ENCODE measurements around the gene NDUFB11. TPM values are rescaled to one million over a fixed set of nuclear protein-coding genes. Genes with fewer than 3 reads are reported as not detected.
A peak's percentile ranks its signal among the peaks of the same experiment; 100 is the strongest.

NDUFB11 gene
- total and polyA plus RNA-seq, 4 experiments from 2014 or later, result 53.2 to 180 (median 115) TPM

DNA sequence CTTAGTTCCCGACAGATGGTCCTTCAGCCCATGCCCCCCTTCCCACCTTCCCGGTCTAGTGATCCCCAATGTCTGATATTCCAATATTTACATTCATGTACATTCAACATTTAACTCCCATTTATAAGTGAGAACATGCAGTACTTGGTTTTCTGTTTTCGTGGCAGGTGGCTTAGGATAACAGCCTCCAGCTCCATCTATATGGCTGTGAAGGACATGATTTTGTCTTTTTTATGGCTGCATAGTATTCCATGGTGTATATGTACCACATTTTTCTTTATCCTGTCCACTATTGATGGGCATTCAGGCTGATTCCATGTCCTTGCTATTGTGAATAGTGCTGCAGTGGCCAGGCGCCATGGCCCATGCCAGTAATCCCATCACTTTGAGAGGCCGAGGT is 14.3 kb upstream of the NDUFB11 start:
- CTCF ChIA-PET (ENCODE audit: partially characterized antibody), result interaction anchor here (0.9 kb wide), 1 partner anchor 14 kb away, joined by 3 read pairs; the partner anchor contains the start of genes NDUFB11 and RBM10
- intact Hi-C loops (cut with micrococcal nuclease), result no loop called here

DNA sequence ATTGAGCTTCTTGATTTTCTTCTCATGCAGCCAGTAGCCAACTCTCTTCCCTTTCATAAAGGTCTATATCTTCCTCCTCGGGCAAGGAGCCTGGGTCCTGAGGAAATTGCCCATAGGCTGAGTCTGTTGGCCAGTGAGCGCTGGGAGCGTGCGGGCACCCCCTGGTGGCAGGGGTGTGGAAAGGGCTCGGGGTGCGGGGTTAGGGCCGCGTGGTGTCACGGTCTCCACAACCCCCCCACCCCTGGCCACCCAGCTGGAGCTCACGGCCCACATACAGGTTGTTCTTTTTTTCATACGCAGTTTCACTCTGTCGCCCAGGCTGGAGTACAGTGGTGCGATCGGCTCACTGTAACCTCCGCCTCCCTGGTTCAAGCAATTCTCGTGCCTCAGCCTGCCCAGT is 13.6 kb upstream of the NDUFB11 start:
- Histone ChIP-seq H3K4me3 (ENCODE audit: low read length in 2 of 2) (no peak overlapping the region), H3K36me3 (ENCODE audit: insufficient read depth, low read length) (no peaks in the 10 kb centered on the region), H3K4me1 (ENCODE audit: insufficient read depth, low read length) (no peaks in the 10 kb centered on the region), H3K27ac (ENCODE audit: low read depth, low read length) (no peak overlapping the region), H3K27me3 (ENCODE audit: insufficient read depth, low read length) (no peaks in the 10 kb centered on the region), H3K9me3 (ENCODE audit: control insufficient read depth in 1 of 2, low read length in 2 of 2) (no peaks in the 10 kb centered on the region)
- Mint-ChIP-seq H3K36me3 (peaks cover 0 to 13% of the 10 kb centered on the region in 2 donors), H3K27me3 (no peaks in the 10 kb centered on the region), H3K4me3 (no peak overlapping the region), H3K27ac (peak overlapping the region in 2 of 7 donors; percentile 41 to 43), H3K4me1 (peaks cover 0 to 9% (median 7%) of the 10 kb centered on the region in 4 donors), H3K9me3 (peaks cover 0 to 2% (median 0%) of the 10 kb centered on the region in 8 donors)
- ChIA-PET CTCF (ENCODE audit: partially characterized antibody) (interaction anchor here (0.9 kb wide), 1 partner anchor 13 kb away, joined by 3 read pairs; the partner anchor contains the start of genes NDUFB11 and RBM10), POLR2A (ENCODE audit: partially characterized antibody) (no interaction called here)
- DNase-seq, result no peak
- intact Hi-C loops (cut with micrococcal nuclease), result no loop called here

More for the DNA sequence above, 14.3 kb upstream of the NDUFB11 start:
- Mint-ChIP-seq H3K9me3 (no peaks in the 10 kb centered on the region), H3K36me3 (peaks cover 0 to 13% of the 10 kb centered on the region in 2 donors), H3K27me3 (no peaks in the 10 kb centered on the region), H3K4me3 (no peak overlapping the region), H3K27ac (no peak overlapping the region), H3K4me1 (peaks cover 0 to 9% (median 7%) of the 10 kb centered on the region in 4 donors)
- no peak overlapping the region for H3K4me3 ChIP-seq (ENCODE audit: low read length in 2 of 2)
- DNase-seq, result no peak
- H3K36me3 ChIP-seq (ENCODE audit: insufficient read depth, low read length), result no peaks in the 10 kb centered on the region
- H3K27ac ChIP-seq (ENCODE audit: low read depth, low read length), result no peak overlapping the region
- POLR2A ChIA-PET (ENCODE audit: partially characterized antibody), result no interaction called here
- no peaks in the 10 kb centered on the region for H3K27me3 ChIP-seq (ENCODE audit: insufficient read depth, low read length)
- no peaks in the 10 kb centered on the region for H3K9me3 ChIP-seq (ENCODE audit: control insufficient read depth in 1 of 2, low read length in 2 of 2)
- no peaks in the 10 kb centered on the region for H3K4me1 ChIP-seq (ENCODE audit: insufficient read depth, low read length)

DNA sequence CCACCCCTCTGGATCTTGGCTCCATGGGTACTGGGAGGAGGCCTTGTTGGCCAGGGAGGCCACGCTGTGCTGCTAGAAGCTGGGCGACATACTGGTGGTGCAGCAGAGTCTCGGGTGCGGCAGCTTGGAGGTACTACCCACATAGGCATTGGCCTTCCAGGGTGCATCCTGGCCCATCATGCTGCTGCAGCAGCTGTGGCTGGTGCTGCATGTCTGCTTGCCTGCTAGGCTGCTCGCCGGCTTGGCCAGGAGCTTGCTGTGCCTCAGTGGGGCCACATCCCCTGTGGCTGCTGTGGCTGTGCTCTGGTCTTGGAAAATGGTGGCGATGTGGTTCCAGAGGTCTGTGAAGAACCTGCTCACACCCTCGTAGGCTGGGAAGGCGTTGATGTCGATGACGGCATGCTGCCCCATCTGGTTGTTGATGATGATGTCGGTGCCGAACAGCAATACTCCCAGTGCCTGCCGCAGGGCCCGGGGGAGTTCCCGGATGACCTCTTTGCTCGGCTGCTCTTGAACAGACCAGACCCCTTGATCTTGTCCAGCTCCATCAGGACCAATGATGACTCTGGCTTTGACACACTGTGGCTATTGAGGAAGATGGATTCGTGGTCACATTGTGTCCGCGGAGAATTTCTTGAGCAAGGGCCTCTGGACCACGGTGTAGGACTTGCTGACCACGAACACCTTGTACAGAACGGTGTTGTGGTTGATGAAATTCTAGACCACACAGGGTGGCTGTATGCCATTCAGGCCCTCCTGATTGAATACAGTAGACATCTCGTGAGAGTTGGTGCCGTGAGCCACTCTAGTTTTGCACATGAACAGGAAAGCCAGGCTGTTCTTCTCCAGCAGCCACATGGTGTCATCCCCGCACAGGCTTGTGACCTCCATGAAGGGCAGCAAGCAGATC is 12.4 kb upstream of the NDUFB11 start:
- H3K9me3 Mint-ChIP-seq, result peaks cover 0 to 2% (median 0%) of the 10 kb centered on the region in 8 donors
- no peak overlapping the region for H3K27ac Mint-ChIP-seq
- POLR2A ChIA-PET (ENCODE audit: partially characterized antibody), result interaction anchor here (0.7 kb wide), 1 partner anchor 12 kb away, joined by 3 read pairs; the partner anchor contains the start of genes NDUFB11 and RBM10
- Histone ChIP-seq H3K27me3 (ENCODE audit: insufficient read depth, low read length) (no peaks in the 10 kb centered on the region), H3K36me3 (ENCODE audit: insufficient read depth, low read length) (no peaks in the 10 kb centered on the region), H3K4me3 (ENCODE audit: low read length in 2 of 2) (no peak overlapping the region), H3K27ac (ENCODE audit: low read depth, low read length) (no peak overlapping the region), H3K9me3 (ENCODE audit: control insufficient read depth in 1 of 2, low read length in 2 of 2) (no peaks in the 10 kb centered on the region), H3K4me1 (ENCODE audit: insufficient read depth, low read length) (no peaks in the 10 kb centered on the region)
- no peak for DNase-seq
- no peak overlapping the region for H3K4me3 Mint-ChIP-seq
- intact Hi-C loops (cut with micrococcal nuclease), result no loop called here
- CTCF ChIA-PET (ENCODE audit: partially characterized antibody), result no interaction called here
- H3K36me3 Mint-ChIP-seq, result peaks cover 0 to 12% of the 10 kb centered on the region in 2 donors
- peaks cover 4 to 9% (median 7%) of the 10 kb centered on the region in 4 donors for H3K4me1 Mint-ChIP-seq
- no peaks in the 10 kb centered on the region for H3K27me3 Mint-ChIP-seq

DNA sequence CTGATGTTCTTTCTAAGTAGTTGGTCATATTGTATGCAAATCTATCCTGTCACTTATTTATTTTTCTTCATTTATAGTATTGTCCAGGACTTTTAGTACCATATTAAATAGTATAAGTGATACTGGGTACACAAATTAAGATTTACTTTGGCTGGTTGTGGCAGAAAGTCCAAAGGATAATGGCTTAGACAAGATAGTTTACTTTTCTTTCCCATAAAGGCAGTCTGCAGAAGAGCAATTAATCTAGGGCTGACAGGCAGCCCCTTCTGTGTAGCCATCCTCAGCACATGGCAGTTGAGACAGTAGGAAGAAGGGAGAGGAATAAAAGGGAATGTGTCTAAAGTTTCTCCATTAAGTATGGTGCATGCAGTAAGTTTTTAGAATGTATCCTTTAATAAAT is 6.9 kb upstream of the NDUFB11 start:
- Mint-ChIP-seq H3K4me3 (no peak overlapping the region), H3K27ac (peak overlapping the region in 1 of 7 donors; percentile 27)

DNA sequence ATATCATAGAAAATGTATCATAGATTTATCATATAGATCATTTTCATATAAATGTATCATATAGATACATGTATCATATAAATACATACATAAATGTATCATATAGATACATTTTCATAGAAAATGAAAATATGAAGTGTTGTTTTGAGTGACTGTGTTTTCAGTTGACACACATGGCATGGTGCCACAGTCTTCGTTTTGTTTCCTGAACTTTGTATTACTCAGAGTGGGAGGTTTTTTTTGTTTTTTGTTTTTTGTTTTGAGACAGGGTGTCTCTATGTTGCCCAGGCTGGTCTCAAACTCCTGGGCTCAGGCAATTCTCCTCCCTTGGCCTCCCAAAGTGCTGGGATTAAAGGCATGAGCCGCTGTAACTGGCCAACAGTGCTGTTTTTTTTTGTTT is 4.4 kb upstream of the NDUFB11 start:
- no peaks in the 10 kb centered on the region for H3K9me3 ChIP-seq (ENCODE audit: control insufficient read depth in 1 of 2, low read length in 2 of 2)
- H3K27me3 ChIP-seq (ENCODE audit: insufficient read depth, low read length), result no peaks in the 10 kb centered on the region
- peaks cover 0 to 3% (median 0%) of the 10 kb centered on the region in 8 donors for H3K9me3 Mint-ChIP-seq
- H3K36me3 ChIP-seq (ENCODE audit: insufficient read depth, low read length), result no peaks in the 10 kb centered on the region
- peaks cover 3 to 30% of the 10 kb centered on the region in 2 donors for H3K36me3 Mint-ChIP-seq
- H3K27ac ChIP-seq (ENCODE audit: low read depth, low read length), result no peak overlapping the region
- H3K4me3 ChIP-seq (ENCODE audit: low read length in 2 of 2), result no peak overlapping the region
- H3K27me3 Mint-ChIP-seq, result no peaks in the 10 kb centered on the region
- H3K4me1 Mint-ChIP-seq, result peaks cover 16 to 45% (median 30%) of the 10 kb centered on the region in 4 donors
- no peak overlapping the region for H3K27ac Mint-ChIP-seq
- DNase-seq, result no peak
- ChIA-PET POLR2A (ENCODE audit: partially characterized antibody) (no interaction called here), CTCF (ENCODE audit: partially characterized antibody) (no interaction called here)
- intact Hi-C loops (cut with micrococcal nuclease), result loop anchor here (5.0 kb wide), 1 partner anchor 233 kb away; no protein-coding TSS in a partner anchor
- peaks cover 22% of the 10 kb centered on the region for H3K4me1 ChIP-seq (ENCODE audit: insufficient read depth, low read length)
- peak overlapping the region in 1 of 8 donors; percentile 20 for H3K4me3 Mint-ChIP-seq

More for the DNA sequence above, 6.9 kb upstream of the NDUFB11 start:
- ChIA-PET POLR2A (ENCODE audit: partially characterized antibody) (no interaction called here), CTCF (ENCODE audit: partially characterized antibody) (no interaction called here)
- no peak overlapping the region for H3K4me3 ChIP-seq (ENCODE audit: low read length in 2 of 2)
- H3K4me1 ChIP-seq (ENCODE audit: insufficient read depth, low read length), result peaks cover 15% of the 10 kb centered on the region
- no peak overlapping the region for H3K27ac ChIP-seq (ENCODE audit: low read depth, low read length)
- H3K36me3 Mint-ChIP-seq, result peaks cover 3 to 15% of the 10 kb centered on the region in 2 donors
- H3K4me1 Mint-ChIP-seq, result peaks cover 13 to 34% (median 18%) of the 10 kb centered on the region in 4 donors
- no peak for DNase-seq
- intact Hi-C loops (cut with micrococcal nuclease), result no loop called here
- H3K27me3 ChIP-seq (ENCODE audit: insufficient read depth, low read length), result no peaks in the 10 kb centered on the region
- H3K36me3 ChIP-seq (ENCODE audit: insufficient read depth, low read length), result no peaks in the 10 kb centered on the region
- H3K9me3 ChIP-seq (ENCODE audit: control insufficient read depth in 1 of 2, low read length in 2 of 2), result no peaks in the 10 kb centered on the region
- H3K9me3 Mint-ChIP-seq, result peaks cover 0 to 2% (median 0%) of the 10 kb centered on the region in 8 donors
- no peaks in the 10 kb centered on the region for H3K27me3 Mint-ChIP-seq

DNA sequence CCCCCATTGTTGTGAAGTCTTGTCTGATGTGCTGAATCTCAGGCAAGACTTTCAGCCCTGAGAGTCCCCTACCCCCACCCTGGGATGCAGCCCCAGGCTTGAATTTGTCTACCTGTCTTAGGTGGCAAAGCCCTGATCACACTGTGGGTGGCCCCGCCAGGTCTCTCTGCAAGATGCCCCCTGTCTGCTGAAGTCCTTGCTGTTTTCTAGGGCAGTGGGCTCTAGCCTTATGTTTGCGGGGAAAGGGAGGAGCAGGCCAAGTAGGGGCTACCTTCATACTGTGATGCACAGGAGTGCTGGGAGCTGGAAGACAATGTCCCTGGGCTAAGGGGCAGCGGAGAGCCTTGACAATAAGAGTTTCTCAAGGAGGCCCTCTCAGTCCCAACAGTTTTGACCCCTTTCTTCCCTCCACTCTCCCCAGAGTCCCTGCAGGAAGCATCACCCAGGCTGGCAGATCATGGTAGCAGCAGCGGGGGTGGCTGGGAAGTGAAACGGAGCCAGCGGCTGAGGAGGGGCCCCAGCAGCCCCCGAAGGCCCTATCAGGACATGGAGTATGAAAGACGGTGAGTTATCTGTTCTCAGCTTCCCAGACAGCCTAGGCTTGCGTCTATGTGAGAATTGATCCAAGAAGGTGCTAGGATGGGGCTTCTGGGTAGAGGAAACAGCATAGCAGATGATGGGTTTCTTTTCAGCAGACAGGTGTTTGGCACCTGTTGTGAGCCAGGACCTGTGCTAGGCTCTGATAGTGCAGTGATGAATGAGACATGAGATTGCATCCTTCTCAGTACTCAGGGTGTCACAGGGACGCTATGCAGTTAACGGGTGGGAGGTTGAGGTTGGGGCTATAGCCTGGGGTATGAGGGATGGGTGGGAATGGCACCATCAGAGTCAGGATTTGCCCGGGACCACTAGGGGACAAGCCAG is 2.7 kb upstream of the NDUFB11 start:
- Mint-ChIP-seq H3K27me3 (no peaks in the 10 kb centered on the region), H3K27ac (peak overlapping the region in 3 of 7 donors; percentile 23 to 99 (median 52)), H3K4me3 (peak overlapping the region; percentile 25 to 96 (median 56)), H3K36me3 (peaks cover 6 to 33% of the 10 kb centered on the region in 2 donors), H3K9me3 (peaks cover 0 to 1% (median 0%) of the 10 kb centered on the region in 8 donors), H3K4me1 (peaks cover 21 to 57% (median 39%) of the 10 kb centered on the region in 4 donors)
- intact Hi-C loops (cut with micrococcal nuclease), result loop anchor here (5.0 kb wide), 1 partner anchor 235 kb away; no protein-coding TSS in a partner anchor
- Histone ChIP-seq H3K27ac (ENCODE audit: low read depth, low read length) (no peak overlapping the region), H3K4me3 (ENCODE audit: low read length in 2 of 2) (no peak overlapping the region), H3K4me1 (ENCODE audit: insufficient read depth, low read length) (peaks cover 36% of the 10 kb centered on the region), H3K27me3 (ENCODE audit: insufficient read depth, low read length) (no peaks in the 10 kb centered on the region), H3K36me3 (ENCODE audit: insufficient read depth, low read length) (peaks cover 5% of the 10 kb centered on the region), H3K9me3 (ENCODE audit: control insufficient read depth in 1 of 2, low read length in 2 of 2) (no peaks in the 10 kb centered on the region)
- ChIA-PET POLR2A (ENCODE audit: partially characterized antibody) (interaction anchor here (1.3 kb wide), 1 partner anchor 71 kb away, joined by 3 read pairs; no protein-coding TSS in a partner anchor), CTCF (ENCODE audit: partially characterized antibody) (no interaction called here)
- DNase-seq, result no peak

Data from CD4-positive, alpha-beta memory T cell (primary cell).